ENCODE results near the gene SCFD2.

Gene SCFD2

GRCh38 chr4:52979821-52980590, 385.9 kb downstream of the SCFD2 start:
- no peak for DNase-seq

GRCh38 chr4:52979020-52979419, 386.8 kb downstream of the SCFD2 start:
- no peak for DNase-seq

GRCh38 chr4:52977252-52977651, 388.6 kb downstream of the SCFD2 start:
- DNase-seq, result no peak

GRCh38 chr4:52976523-52977230, 389.2 kb downstream of the SCFD2 start:
- no peak for DNase-seq

- no peak for DNase-seq
Observed at GRCh38 chr4:52968691-52969090, 397.2 kb downstream of the SCFD2 start.

GRCh38 chr4:52968241-52968640, 397.6 kb downstream of the SCFD2 start:
- no peak for DNase-seq

GRCh38 chr4:52966781-52967180, 399.1 kb downstream of the SCFD2 start:
- DNase-seq, result no peak

- no peak for DNase-seq
Observed at GRCh38 chr4:52966172-52966571, 399.7 kb downstream of the SCFD2 start.

GRCh38 chr4:52964561-52965101, 401.2 kb downstream of the SCFD2 start:
- no peak for DNase-seq

- DNase-seq, result no peak
Observed at GRCh38 chr4:52964011-52964410, 401.9 kb downstream of the SCFD2 start.

GRCh38 chr4:52962721-52963120, 403.1 kb downstream of the SCFD2 start:
- DNase-seq, result no peak

GRCh38 chr4:52961666-52962412, 404.0 kb downstream of the SCFD2 start:
- DNase-seq, result no peak

GRCh38 chr4:52959541-52959940, 406.3 kb downstream of the SCFD2 start:
- no peak for DNase-seq

- DNase-seq, result no peak
Observed at GRCh38 chr4:52957835-52958631, 407.8 kb downstream of the SCFD2 start.

GRCh38 chr4:52957220-52957686, 408.6 kb downstream of the SCFD2 start:
- DNase-seq, result no peak

GRCh38 chr4:52956691-52957090, 409.2 kb downstream of the SCFD2 start:
- no peak for DNase-seq

GRCh38 chr4:52954560-52955170, 411.2 kb downstream of the SCFD2 start:
- no peak for DNase-seq

GRCh38 chr4:52952540-52952939, 413.3 kb downstream of the SCFD2 start:
- no peak for DNase-seq

GRCh38 chr4:52951016-52951415, 414.8 kb downstream of the SCFD2 start:
- no peak for DNase-seq

- DNase-seq, result no peak
Observed at GRCh38 chr4:52950226-52950625, 415.6 kb downstream of the SCFD2 start.

GRCh38 chr4:52949336-52949735, 416.5 kb downstream of the SCFD2 start:
- DNase-seq, result no peak

- DNase-seq, result no peak
Observed at GRCh38 chr4:52948057-52948423, 417.8 kb downstream of the SCFD2 start.

All from GOT3 (cell line).